ENCODE measurements around the gene FYN.
"Not testable (repeated sequence)": the region's sequence is repeated elsewhere in the genome, so short reads cannot be mapped to it uniquely, and the experiment has no call there.

Gene FYN

GRCh38 chr6:111849298-111849697, 24.0 kb downstream of the FYN start:
- no peak for DNase-seq

- DNase-seq: no peak
Measured at GRCh38 chr6:111848262-111848812, 24.9 kb downstream of the FYN start.

- DNase-seq: no peak
Measured at GRCh38 chr6:111846492-111847409, 26.5 kb downstream of the FYN start.

- no peak for DNase-seq
Measured at GRCh38 chr6:111846066-111846465, 27.2 kb downstream of the FYN start.

- no peak for DNase-seq
Measured at GRCh38 chr6:111845441-111845871, 27.8 kb downstream of the FYN start.

- DNase-seq: no peak
Measured at GRCh38 chr6:111844921-111845320, 28.3 kb downstream of the FYN start.

GRCh38 chr6:111844376-111844775, 28.9 kb downstream of the FYN start:
- peak; percentile 34 for DNase-seq

- no peak for DNase-seq
Measured at GRCh38 chr6:111843347-111844147, 29.7 kb downstream of the FYN start.

- DNase-seq: peak; percentile 54
Measured at GRCh38 chr6:111842891-111843290, 30.4 kb downstream of the FYN start.

GRCh38 chr6:111842271-111842822, 30.9 kb downstream of the FYN start:
- no peak for DNase-seq

GRCh38 chr6:111841822-111842221, 31.4 kb downstream of the FYN start:
- peak; percentile 39 for DNase-seq

- DNase-seq: no peak
Measured at GRCh38 chr6:111840803-111841202, 32.4 kb downstream of the FYN start.

- DNase-seq: no peak
Measured at GRCh38 chr6:111838749-111839484, 34.3 kb downstream of the FYN start.

GRCh38 chr6:111837641-111838500, 35.4 kb downstream of the FYN start:
- DNase-seq: no peak

GRCh38 chr6:111837007-111837406, 36.2 kb downstream of the FYN start:
- no peak for DNase-seq

- DNase-seq: no peak
Measured at GRCh38 chr6:111835807-111836206, 37.4 kb downstream of the FYN start.

- DNase-seq: not testable (repeated sequence)
Measured at GRCh38 chr6:111835398-111835797, 37.9 kb downstream of the FYN start.

- no peak for DNase-seq
Measured at GRCh38 chr6:111834356-111834755, 38.9 kb downstream of the FYN start.

- peak; percentile 35 for DNase-seq
Measured at GRCh38 chr6:111832833-111833418, 40.3 kb downstream of the FYN start.

GRCh38 chr6:111831408-111831807, 41.8 kb downstream of the FYN start:
- DNase-seq: no peak

GRCh38 chr6:111829998-111830397, 43.3 kb downstream of the FYN start:
- no peak for DNase-seq
